MM.1S (cell line): ENCODE data around the gene SCN2A.

ENCODE experiments used
- CTCF ChIP-seq: fragments of 300-600 bp; sonication (generic); IDR thresholded peaks from 2 replicates; pipeline ENCODE4 v1.5.1; 2016; ENCODE audit warnings: antibody characterized with exemption, low read length, mixed read lengths
- EZH2 ChIP-seq: fragments of 300-600 bp; sonication (generic); optimal IDR thresholded peaks from 2 replicates; pipeline ENCODE3; 2017; ENCODE audit warnings: low read depth, mild to moderate bottlenecking, antibody characterized with exemption, low read length, mixed read lengths
- EZH2phosphoT487 ChIP-seq: fragments of 300-600 bp; sonication (generic); IDR thresholded peaks from 2 replicates; pipeline ENCODE4 v1.6.1; 2018; ENCODE audit warnings: antibody characterized with exemption, low read length

- TF ChIP-seq CTCF (no peak), EZH2 (no peak), EZH2phosphoT487 (no peak)
Observed at GRCh38 chr2:165280356-165280755, 41.1 kb downstream of the SCN2A start.
